ENCODE data around the gene AKR1C8. TPM values are rescaled to one million over a fixed set of nuclear protein-coding genes. Genes with fewer than 3 reads are reported as not detected.
A peak's percentile ranks its signal among the peaks of the same experiment; 100 is the strongest.
"Not testable (repeated sequence)": the region's sequence is repeated elsewhere in the genome, so short reads cannot be mapped to it uniquely, and the experiment has no call there.

The AKR1C8 gene
- total and polyA plus RNA-seq, 2 of the 13 experiments (the other 11 are each of a cell fraction or from before 2014, with no cell fraction given), result 0.12 TPM; not detected in 1

DNA sequence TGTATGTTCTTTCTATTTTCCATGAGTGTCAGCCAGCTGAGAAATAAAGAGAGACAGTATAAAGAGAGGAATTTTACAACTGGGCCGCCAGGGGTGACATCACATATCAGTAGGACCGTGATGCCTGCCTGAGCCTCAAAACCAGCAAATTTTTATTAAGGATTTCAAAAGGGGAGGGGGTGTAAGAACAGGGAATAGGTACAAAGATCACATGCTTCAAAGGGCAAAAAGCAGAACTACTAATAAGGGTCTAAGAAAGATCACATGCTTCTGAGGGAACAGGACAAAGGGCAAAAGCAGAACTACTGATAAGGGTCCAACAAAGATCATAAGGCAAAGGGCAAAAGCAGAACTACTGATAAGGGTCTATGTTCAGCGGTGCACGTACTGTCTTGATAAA is 47.3 kb downstream of the AKR1C8 start:
- H3K9ac ChIP-seq (ENCODE audit: insufficient read depth, low read depth, low read length); H3K4me3 ChIP-seq (replicated peaks in 1 of 3; ENCODE audit: insufficient read depth in 1 of 3, low read depth in 2 of 3, low read length in 3 of 3); POLR2A ChIA-PET; H3K27me3 ChIP-seq (ENCODE audit: control insufficient read depth in 1 of 2, insufficient read depth in 2 of 2, low read length in 2 of 2); BruUV-seq (replicated peaks); H2AFZ ChIP-seq (ENCODE audit: low read length); CTCF ChIA-PET (ENCODE audit: low intra/inter-chr PET ratio, low total read pairs); ATAC-seq; H4K20me1 ChIP-seq (ENCODE audit: insufficient read depth, low read length); H3K79me2 ChIP-seq (ENCODE audit: insufficient read depth, low read length); DNase-seq (ENCODE audit: low spot score); intact Hi-C loops (cut with micrococcal nuclease; ENCODE audit: unreplicated experiment); H3K27ac ChIP-seq (ENCODE audit: extremely low read length, insufficient read depth, low read length); FAIRE-seq; H3K4me2 ChIP-seq (ENCODE audit: low read depth, low read length); H3K36me3 ChIP-seq (replicated peaks in 1 of 2; ENCODE audit: control insufficient read depth in 1 of 2, insufficient read depth in 2 of 2, low read length in 2 of 2); in situ Hi-C loops (cut with HindIII; ENCODE audit: extremely low pct_ligation_motif_present, low pct_unique_long_range_greater_than_20kb): not testable (repeated sequence)
- 0 out of 2 replicates have a peak, but pooled peaks have one; percentile 67 for TF ChIP-seq SETDB1 (CRISPR knock-in tag; IDR thresholded peaks at IDR 0.05; ENCODE audit: borderline replicate concordance)
- WGBS (ENCODE audit: low lambda C conversion rate), result 37% methylated on average over 4 of the region's 4 CpGs
- Histone ChIP-seq H3K9me3 (ENCODE audit: low read length) (peaks cover 28% of the 10 kb centered on the region), H3K4me1 (ENCODE audit: insufficient read depth, low read length) (peaks cover 18% of the 10 kb centered on the region)

DNA sequence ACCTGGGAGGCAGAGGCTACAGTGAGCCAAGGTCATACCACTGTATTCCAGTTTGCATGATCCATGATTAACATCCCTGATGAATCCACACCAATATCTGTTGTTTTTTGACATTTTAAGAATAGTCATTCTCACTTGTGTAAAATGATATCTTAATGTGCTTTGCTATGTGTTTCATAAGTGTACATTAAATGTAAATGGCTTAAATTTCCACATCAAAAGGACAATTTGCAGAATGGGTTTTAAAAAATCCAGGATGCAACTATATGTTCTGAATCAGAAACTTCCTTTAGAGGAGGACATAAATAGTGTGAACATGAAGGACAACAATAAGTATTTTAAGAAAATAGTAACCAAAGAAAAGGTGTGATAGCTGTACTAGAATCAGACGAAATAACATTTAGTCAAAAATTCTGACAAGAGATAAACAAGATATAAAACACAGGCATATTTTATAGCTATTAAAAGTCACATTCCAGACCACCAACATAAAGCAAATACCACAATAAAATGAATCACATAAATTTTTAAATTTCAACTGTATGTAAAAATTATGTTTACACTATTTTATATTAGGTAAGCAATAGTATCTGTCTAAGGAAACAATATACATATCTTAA is 48.4 kb downstream of the AKR1C8 start:
- Histone ChIP-seq H3K4me3 (replicated peaks in 1 of 3; ENCODE audit: insufficient read depth in 1 of 3, low read depth in 2 of 3, low read length in 3 of 3) (no peak overlapping the region), H3K9me3 (ENCODE audit: low read length) (peaks cover 27% of the 10 kb centered on the region), H3K27ac (ENCODE audit: extremely low read length, insufficient read depth, low read length) (no peak overlapping the region), H2AFZ (ENCODE audit: low read length) (no peak overlapping the region), H3K9ac (ENCODE audit: insufficient read depth, low read depth, low read length) (no peak overlapping the region), H3K4me2 (ENCODE audit: low read depth, low read length) (no peak overlapping the region), H3K79me2 (ENCODE audit: insufficient read depth, low read length) (no peaks in the 10 kb centered on the region), H3K4me1 (ENCODE audit: insufficient read depth, low read length) (peaks cover 6% of the 10 kb centered on the region), H4K20me1 (ENCODE audit: insufficient read depth, low read length) (no peaks in the 10 kb centered on the region), H3K36me3 (replicated peaks in 1 of 2; ENCODE audit: control insufficient read depth in 1 of 2, insufficient read depth in 2 of 2, low read length in 2 of 2) (no peaks in the 10 kb centered on the region), H3K27me3 (ENCODE audit: control insufficient read depth in 1 of 2, insufficient read depth in 2 of 2, low read length in 2 of 2) (no peaks in the 10 kb centered on the region)
- POLR2A ChIA-PET, result no interaction called here
- CTCF ChIA-PET (ENCODE audit: low intra/inter-chr PET ratio, low total read pairs), result no interaction called here
- FAIRE-seq, result no peak
- in situ Hi-C loops (cut with HindIII; ENCODE audit: extremely low pct_ligation_motif_present, low pct_unique_long_range_greater_than_20kb), result no loop called here
- ATAC-seq, result no peak
- TF ChIP-seq FOXA1 (IDR thresholded peaks at IDR 0.05), result no peak
- no peak for TF ChIP-seq FOXA1 (CRISPR knock-in tag; IDR thresholded peaks at IDR 0.05)
- TF ChIP-seq ZNF354B (CRISPR knock-in tag; IDR thresholded peaks at IDR 0.05), result peak; percentile 87; the same call in 1 of the 2 replicates
- BruUV-seq (replicated peaks), result no TSS peak
- intact Hi-C loops (cut with micrococcal nuclease; ENCODE audit: unreplicated experiment), result no loop called here
- DNase-seq (ENCODE audit: low spot score), result no peak
- WGBS (ENCODE audit: low lambda C conversion rate), result 91% methylated on average over 1 of the region's 1 CpG

Data from HepG2 (cell line).